H9 (cell line): ENCODE measurements around the gene HLA-DPB1. TPM values are rescaled to one million over a fixed set of nuclear protein-coding genes. Genes with fewer than 3 reads are reported as not detected.

Experiments
- DNase-seq: peaks from one replicate; pipeline ENCODE4 v3.0.0-alpha.2; 2017
- H2AFZ ChIP-seq: one replicate; pipeline ENCODE4 v1.6.1; 2013; ENCODE audit warnings: mild to moderate bottlenecking, low read length, control low read depth, moderate library complexity
- H2AK5ac ChIP-seq: 2 replicates; pipeline ENCODE4 v1.6.1; 2013; ENCODE audit warnings: low read length, control low read depth, mixed read lengths; ENCODE audit not compliant: insufficient read length
- H2BK120ac ChIP-seq: one replicate; pipeline ENCODE4 v1.6.1; 2013; ENCODE audit warnings: low read depth, mild to moderate bottlenecking, low read length, control low read depth, inconsistent platforms; ENCODE audit not compliant: poor library complexity, severe bottlenecking
- H2BK12ac ChIP-seq: 2 replicates; pipeline ENCODE4 v1.6.1; 2013; ENCODE audit warnings: low read length, control low read depth, mixed read lengths, low read depth; ENCODE audit not compliant: insufficient read length
- H2BK15ac ChIP-seq: 2 replicates; pipeline ENCODE4 v1.6.1; 2013; ENCODE audit warnings: low read depth, low read length, control low read depth
- H2BK20ac ChIP-seq: one replicate; pipeline ENCODE4 v1.6.1; 2013; ENCODE audit warnings: low read depth, mild to moderate bottlenecking, low read length, control low read depth, inconsistent platforms; ENCODE audit not compliant: poor library complexity, severe bottlenecking
- H2BK5ac ChIP-seq: 2 replicates; pipeline ENCODE4 v1.6.1; 2013; ENCODE audit warnings: low read length, control low read depth, mixed read lengths; ENCODE audit not compliant: insufficient read length
- H3K14ac ChIP-seq: 2 replicates; pipeline ENCODE4 v1.6.1; 2013; ENCODE audit warnings: low read length, control low read depth; ENCODE audit not compliant: insufficient read depth
- H3K18ac ChIP-seq: 2 replicates; pipeline ENCODE4 v1.6.1; 2013; ENCODE audit warnings: low read depth, mild to moderate bottlenecking, mixed read lengths, low read length, control low read depth; ENCODE audit not compliant: insufficient read length
- H3K23ac ChIP-seq: 2 replicates; pipeline ENCODE4 v1.6.1; 2013; ENCODE audit warnings: low read length, control low read depth, mixed read lengths, low read depth; ENCODE audit not compliant: insufficient read length
- H3K23me2 ChIP-seq: 2 replicates; pipeline ENCODE4 v1.6.1; 2013; ENCODE audit warnings: low read depth, mild to moderate bottlenecking, mixed read lengths, low read length, control low read depth; ENCODE audit not compliant: insufficient read length, poor library complexity, severe bottlenecking
- H3K27ac ChIP-seq: 2 replicates; pipeline ENCODE4 v1.5.1; 2013; ENCODE audit warnings: low read length, control low read depth, mixed read lengths, low read depth; ENCODE audit not compliant: insufficient read length
- H3K27me3 ChIP-seq: 2 replicates; pipeline ENCODE4 v1.6.1; 2013; ENCODE audit warnings: low read length, control low read depth, inconsistent platforms; ENCODE audit not compliant: insufficient read depth
- H3K4ac ChIP-seq: 2 replicates; pipeline ENCODE4 v1.6.1; 2013; ENCODE audit warnings: low read depth, mild to moderate bottlenecking, control low read depth, inconsistent platforms, low read length, moderate library complexity
- H3K4me1 ChIP-seq: 2 replicates; pipeline ENCODE4 v1.6.1; 2013; ENCODE audit warnings: low read length, control low read depth, inconsistent platforms; ENCODE audit not compliant: insufficient read depth
- H3K4me2 ChIP-seq: 2 replicates; pipeline ENCODE4 v1.6.1; 2013; ENCODE audit warnings: low read length, control low read depth, mixed read lengths; ENCODE audit not compliant: insufficient read length, insufficient read depth
- H3K56ac ChIP-seq: 2 replicates; pipeline ENCODE4 v1.6.1; 2013; ENCODE audit warnings: low read depth, mild to moderate bottlenecking, mixed read lengths, low read length, control low read depth; ENCODE audit not compliant: insufficient read length
- H3K79me1 ChIP-seq: 2 replicates; pipeline ENCODE4 v1.6.1; 2013; ENCODE audit warnings: low read depth, mild to moderate bottlenecking, moderate library complexity, low read length, control low read depth, inconsistent platforms; ENCODE audit not compliant: insufficient read depth, poor library complexity, severe bottlenecking
- H3K79me2 ChIP-seq: 2 replicates; pipeline ENCODE4 v1.6.1; 2013; ENCODE audit warnings: low read length, control low read depth, inconsistent platforms; ENCODE audit not compliant: insufficient read depth
- H3K9ac ChIP-seq: 2 replicates; pipeline ENCODE4 v1.6.1; 2013; ENCODE audit warnings: low read length, control low read depth, mixed read lengths; ENCODE audit not compliant: insufficient read length; ENCODE audit errors: extremely low read depth
- H3K9me3 ChIP-seq: one replicate; pipeline ENCODE4 v1.6.1; 2013; ENCODE audit warnings: low read depth, low read length, inconsistent platforms; ENCODE audit not compliant: control insufficient read depth
- H3T11ph ChIP-seq: one replicate; pipeline ENCODE4 v1.6.1; 2013; ENCODE audit warnings: mild to moderate bottlenecking, low read length, control low read depth, inconsistent platforms
- H4K20me1 ChIP-seq: one replicate; pipeline ENCODE4 v1.6.1; 2013; ENCODE audit not compliant: control insufficient read depth, insufficient read length, insufficient read depth
- H4K5ac ChIP-seq: 2 replicates; pipeline ENCODE4 v1.6.1; 2013; ENCODE audit warnings: low read depth, mild to moderate bottlenecking, mixed read lengths, low read length, control low read depth; ENCODE audit not compliant: insufficient read length
- H4K8ac ChIP-seq: replicated peaks from 2 replicates; pipeline ENCODE4 v1.6.1; 2013; ENCODE audit warnings: low read length, control low read depth, mixed read lengths, low read depth; ENCODE audit not compliant: insufficient read length
- H4K91ac ChIP-seq: 2 replicates; pipeline ENCODE4 v1.6.1; 2013; ENCODE audit warnings: low read depth, mild to moderate bottlenecking, moderate library complexity, mixed read lengths, low read length, control low read depth; ENCODE audit not compliant: insufficient read length
- H3K27ac Mint-ChIP-seq, 3 experiments: 2 replicates in 2 of 3; 3 replicates in 1 of 3; pipeline ENCODE4 v1.8.0; 2020 to 2021; ENCODE audit warnings: mixed read lengths in 3 of 3, mild to moderate bottlenecking in 1 of 3, moderate library complexity in 1 of 3
- H3K27me3 Mint-ChIP-seq: 2 replicates; pipeline ENCODE4 v1.8.0; 2021; ENCODE audit warnings: low read depth, mild to moderate bottlenecking, moderate library complexity, mixed read lengths
- H3K36me3 Mint-ChIP-seq, 3 experiments: 2 replicates in 2 of 3; 3 replicates in 1 of 3; pipeline ENCODE4 v1.8.0; 2020 to 2021; ENCODE audit warnings: low read depth in 3 of 3, mixed read lengths in 3 of 3; ENCODE audit not compliant: insufficient read depth in 1 of 3
- H3K4me1 Mint-ChIP-seq, 2 experiments: 2 replicates each; pipeline ENCODE4 v1.8.0; 2020; ENCODE audit warnings: mixed read lengths in 2 of 2
- H3K4me3 Mint-ChIP-seq, 2 experiments: 2 replicates in 1 of 2; 3 replicates in 1 of 2; pipeline ENCODE4 v1.8.0; 2020 to 2021; ENCODE audit warnings: mild to moderate bottlenecking in 2 of 2, mixed read lengths in 2 of 2, moderate library complexity in 1 of 2
- H3K9me3 Mint-ChIP-seq, 2 experiments: 2 replicates in 1 of 2; 3 replicates in 1 of 2; pipeline ENCODE4 v1.8.0; 2020; ENCODE audit warnings: mild to moderate bottlenecking in 2 of 2, mixed read lengths in 2 of 2, moderate library complexity in 1 of 2
- CTCF ChIP-seq: fragments of 200-600 bp; sonication (generic); conservative IDR thresholded peaks from 3 replicates; pipeline ENCODE4 v1.8.0; 2021; ENCODE audit warnings: antibody characterized with exemption, mild to moderate bottlenecking
- WGBS: extraction: QIAGEN DNeasy Blood & Tissue Kit; methylation state at CpG from one replicate; pipeline ENCODE4 v1.1.7; 2013; ENCODE audit warnings: missing lambda C conversion rate, low lambda C conversion rate, mixed read lengths; ENCODE audit not compliant: insufficient read length; ENCODE audit errors: extremely low coverage; 5-methylcytosine and 5-hydroxymethylcytosine counted together
- total RNA-seq: library from RNA; stranded (reverse); gene quantifications from 2 replicates; pipeline ENCODE4 v1.2.1, GENCODE V29; 2021

HLA-DPB1 gene
- total RNA-seq, 1 experiment from 2014 or later = 23.6 TPM

GRCh38 chr6:33117811-33118277, 42.1 kb downstream of the HLA-DPB1 start:
- peak overlapping the region; percentile 92 to 94 for H3K4me3 Mint-ChIP-seq
- Histone ChIP-seq H3K79me2 (peaks cover 19% of the 10 kb centered on the region; the same call in 1 of the 2 replicates), H3K56ac (no peak overlapping the region), H4K20me1 (no peaks in the 10 kb centered on the region), H3K4ac (no peak overlapping the region; the same call in 1 of the 2 replicates), H4K91ac (no peak overlapping the region), H3K4me1 (peaks cover 9% of the 10 kb centered on the region; the same call in 1 of the 2 replicates), H2AFZ (no peak overlapping the region), H2BK20ac (no peak overlapping the region), H3K9me3 (peaks cover 1% of the 10 kb centered on the region), H3K23ac (no peak overlapping the region), H2BK12ac (peak overlapping the region; percentile 22), H3K79me1 (no peaks in the 10 kb centered on the region), H3K27ac (peak overlapping the region; percentile 77), H3K27me3 (no peaks in the 10 kb centered on the region), H2BK120ac (peak overlapping the region; percentile 26), H3K9ac (peak overlapping the region; percentile 69), H3T11ph (no peak overlapping the region), H3K23me2 (peaks cover 16% of the 10 kb centered on the region), H4K5ac (no peak overlapping the region), H3K14ac (peak overlapping the region; percentile 73; the same call in 1 of the 2 replicates), H4K8ac (no peak overlapping the region), H3K18ac (peak overlapping the region; percentile 22), H2BK15ac (no peak overlapping the region), H2BK5ac (no peak overlapping the region), H3K4me2 (peak overlapping the region; percentile 73), H2AK5ac (no peak overlapping the region)
- H3K4me1 Mint-ChIP-seq = peaks cover 70 to 75% of the 10 kb centered on the region in 2 experiments
- H3K9me3 Mint-ChIP-seq = peaks cover 0 to 6% of the 10 kb centered on the region in 2 experiments; a peak in 4 of 5 replicates
- H3K27me3 Mint-ChIP-seq = peaks cover 3% of the 10 kb centered on the region
- WGBS = no CpG with 5 or more reads among the region's 9 CpGs
- peak; percentile 60 for DNase-seq
- H3K27ac Mint-ChIP-seq = peak overlapping the region; percentile 97 to 100 (median 98)
- H3K36me3 Mint-ChIP-seq = peaks cover 11 to 13% (median 12%) of the 10 kb centered on the region in 3 experiments
- TF ChIP-seq CTCF = no peak
